ENCODE data around the gene FBP1. TPM values are rescaled to one million over a fixed set of nuclear protein-coding genes. Genes with fewer than 3 reads are reported as not detected.

Gene FBP1
- total and polyA plus RNA-seq, 2 donors from 2014 or later = 27.3 to 266 TPM

- Histone ChIP-seq H3K27ac (ENCODE audit: low read depth in 2 of 2, low read length in 2 of 2) (no peak overlapping the region), H3K9ac (ENCODE audit: low read length in 3 of 3) (peak overlapping the region in 1 of 3 donors; percentile 57), H3K4me1 (ENCODE audit: control insufficient read depth in 2 of 3, insufficient read depth in 2 of 3, low read depth in 1 of 3, low read length in 3 of 3) (peaks cover 0 to 4% (median 2%) of the 10 kb centered on the region in 3 donors), H3K36me3 (ENCODE audit: control insufficient read depth in 2 of 3, insufficient read depth in 3 of 3, low read length in 3 of 3) (no peaks in the 10 kb centered on the region), H3K9me3 (ENCODE audit: control insufficient read depth in 2 of 3, insufficient read depth in 1 of 3, low read length in 3 of 3) (no peaks in the 10 kb centered on the region), H3K4me3 (ENCODE audit: low read length in 3 of 3) (no peak overlapping the region), H3K27me3 (ENCODE audit: control insufficient read depth, insufficient read depth, low read length) (no peaks in the 10 kb centered on the region)
- DNase-seq = peak; percentile 71 to 91 (median 74)
- peak; percentile 93 for TF ChIP-seq CTCF (IDR thresholded peaks at IDR 0.05; ENCODE audit: borderline replicate concordance, extremely low read depth, insufficient read depth)
- no peak for FAIRE-seq
- intact Hi-C loops (cut with DNase I) = no loop called here
Observed at GRCh38 chr9:94681508-94681907, 42.2 kb upstream of the FBP1 start.

GRCh38 chr9:94680621-94681020 lies 41.3 kb upstream of the FBP1 start:
- no peaks in the 10 kb centered on the region for H3K36me3 ChIP-seq (ENCODE audit: control insufficient read depth in 2 of 3, insufficient read depth in 3 of 3, low read length in 3 of 3)
- H3K9ac ChIP-seq (ENCODE audit: low read length in 3 of 3) = no peak overlapping the region
- H3K4me1 ChIP-seq (ENCODE audit: control insufficient read depth in 2 of 3, insufficient read depth in 2 of 3, low read depth in 1 of 3, low read length in 3 of 3) = peaks cover 0 to 9% (median 2%) of the 10 kb centered on the region in 3 donors
- TF ChIP-seq CTCF (IDR thresholded peaks at IDR 0.05; ENCODE audit: borderline replicate concordance, extremely low read depth, insufficient read depth) = no peak
- H3K9me3 ChIP-seq (ENCODE audit: control insufficient read depth in 2 of 3, insufficient read depth in 1 of 3, low read length in 3 of 3) = no peaks in the 10 kb centered on the region
- intact Hi-C loops (cut with DNase I) = no loop called here
- H3K27me3 ChIP-seq (ENCODE audit: control insufficient read depth, insufficient read depth, low read length) = no peaks in the 10 kb centered on the region
- FAIRE-seq (no peak), DNase-seq (no peak)
- H3K27ac ChIP-seq (ENCODE audit: low read depth in 2 of 2, low read length in 2 of 2) = no peak overlapping the region
- H3K4me3 ChIP-seq (ENCODE audit: low read length in 3 of 3) = no peak overlapping the region

- Histone ChIP-seq H3K4me1 (ENCODE audit: control insufficient read depth in 2 of 3, insufficient read depth in 2 of 3, low read depth in 1 of 3, low read length in 3 of 3) (peaks cover 0 to 15% (median 2%) of the 10 kb centered on the region in 3 donors), H3K9me3 (ENCODE audit: control insufficient read depth in 2 of 3, insufficient read depth in 1 of 3, low read length in 3 of 3) (no peaks in the 10 kb centered on the region), H3K27me3 (ENCODE audit: control insufficient read depth, insufficient read depth, low read length) (no peaks in the 10 kb centered on the region), H3K36me3 (ENCODE audit: control insufficient read depth in 2 of 3, insufficient read depth in 3 of 3, low read length in 3 of 3) (no peaks in the 10 kb centered on the region), H3K27ac (ENCODE audit: low read depth in 2 of 2, low read length in 2 of 2) (no peak overlapping the region), H3K4me3 (ENCODE audit: low read length in 3 of 3) (no peak overlapping the region), H3K9ac (ENCODE audit: low read length in 3 of 3) (peak overlapping the region in 1 of 3 donors; percentile 23)
- intact Hi-C loops (cut with DNase I) = no loop called here
- TF ChIP-seq CTCF (IDR thresholded peaks at IDR 0.05; ENCODE audit: borderline replicate concordance, extremely low read depth, insufficient read depth) = no peak
- DNase-seq (no peak), FAIRE-seq (no peak)
Observed at GRCh38 chr9:94680020-94680419, 40.7 kb upstream of the FBP1 start.

GRCh38 chr9:94679587-94679986 lies 40.3 kb upstream of the FBP1 start:
- H3K27ac ChIP-seq (ENCODE audit: low read depth in 2 of 2, low read length in 2 of 2) = no peak overlapping the region
- no peak overlapping the region for H3K9ac ChIP-seq (ENCODE audit: low read length in 3 of 3)
- no peaks in the 10 kb centered on the region for H3K9me3 ChIP-seq (ENCODE audit: control insufficient read depth in 2 of 3, insufficient read depth in 1 of 3, low read length in 3 of 3)
- H3K4me1 ChIP-seq (ENCODE audit: control insufficient read depth in 2 of 3, insufficient read depth in 2 of 3, low read depth in 1 of 3, low read length in 3 of 3) = peaks cover 0 to 19% (median 2%) of the 10 kb centered on the region in 3 donors
- FAIRE-seq = no peak
- H3K4me3 ChIP-seq (ENCODE audit: low read length in 3 of 3) = no peak overlapping the region
- DNase-seq = no peak
- no peaks in the 10 kb centered on the region for H3K36me3 ChIP-seq (ENCODE audit: control insufficient read depth in 2 of 3, insufficient read depth in 3 of 3, low read length in 3 of 3)
- no peaks in the 10 kb centered on the region for H3K27me3 ChIP-seq (ENCODE audit: control insufficient read depth, insufficient read depth, low read length)
- intact Hi-C loops (cut with DNase I) = no loop called here
- TF ChIP-seq CTCF (IDR thresholded peaks at IDR 0.05; ENCODE audit: borderline replicate concordance, extremely low read depth, insufficient read depth) = no peak
